GM18861 (cell line): ENCODE data around the gene COG7.
"Not testable (repeated sequence)": the region's sequence is repeated elsewhere in the genome, so short reads cannot be mapped to it uniquely, and the experiment has no call there.

Experiments
- ATAC-seq: cut with Tn5 transposase; IDR thresholded peaks from one replicate; pipeline ENCODE4 v1.9.1; 2021; ENCODE audit not compliant: unreplicated experiment

The COG7 gene

DNA sequence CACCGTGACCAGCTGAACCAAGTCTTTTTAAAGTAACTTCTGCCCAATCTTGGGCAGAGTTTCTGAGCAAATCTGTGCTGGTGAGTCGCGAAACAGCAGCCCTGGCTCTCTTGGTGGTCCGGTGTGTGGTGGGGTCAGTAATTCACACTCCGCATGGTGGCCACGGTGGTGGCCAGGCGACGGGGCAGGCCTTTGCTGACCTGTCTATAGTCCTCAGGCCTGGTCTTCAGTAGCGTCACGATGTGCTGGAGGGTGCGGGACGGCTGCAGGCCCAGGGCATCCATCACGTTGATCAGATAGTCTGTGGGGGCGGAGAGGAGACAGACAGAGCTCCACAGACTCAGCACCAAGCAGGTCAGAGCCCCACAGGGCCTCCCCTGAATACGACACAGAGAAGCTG, 64.2 kb downstream of the COG7 start:
- no peak for ATAC-seq

DNA sequence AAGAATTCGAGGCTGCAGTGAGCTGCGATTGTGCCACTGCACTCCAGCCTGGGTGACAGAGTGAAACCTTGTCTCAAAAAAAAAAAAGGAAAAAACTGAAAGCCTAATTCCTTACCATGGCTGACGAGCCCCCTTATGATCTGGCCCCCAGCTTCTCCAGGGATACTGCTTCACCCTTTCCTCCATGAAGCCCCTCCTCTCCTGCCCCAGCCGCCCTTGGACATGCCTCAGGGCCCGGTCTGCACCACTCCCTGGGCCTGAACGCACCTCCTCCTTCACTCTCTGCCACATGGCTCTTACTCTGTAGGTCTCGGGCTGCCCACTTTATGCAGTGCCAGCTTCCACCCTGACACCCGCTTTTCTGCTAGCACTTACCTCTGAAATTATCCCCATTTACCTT, 65.3 kb downstream of the COG7 start:
- ATAC-seq, result no peak

DNA sequence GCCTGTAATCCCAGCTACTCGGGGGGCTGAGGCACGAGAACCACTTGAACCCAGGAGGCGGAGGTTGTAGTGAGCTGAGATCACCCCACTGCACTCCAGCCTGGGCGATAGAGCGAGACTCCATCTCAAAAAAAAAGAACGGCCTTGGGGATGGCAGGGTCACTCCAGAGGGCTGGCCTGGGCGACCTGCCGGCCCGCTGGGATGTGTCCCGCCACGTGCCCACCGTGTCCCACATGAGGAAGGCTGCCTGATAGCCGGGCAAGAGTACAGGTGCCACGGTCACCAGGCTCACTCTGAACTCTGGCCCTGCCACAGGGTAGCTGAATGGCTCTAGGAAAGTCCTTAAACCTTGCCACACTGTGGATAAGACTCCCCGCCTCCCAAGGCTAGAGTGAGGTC, 67.5 kb downstream of the COG7 start:
- ATAC-seq, result no peak

DNA sequence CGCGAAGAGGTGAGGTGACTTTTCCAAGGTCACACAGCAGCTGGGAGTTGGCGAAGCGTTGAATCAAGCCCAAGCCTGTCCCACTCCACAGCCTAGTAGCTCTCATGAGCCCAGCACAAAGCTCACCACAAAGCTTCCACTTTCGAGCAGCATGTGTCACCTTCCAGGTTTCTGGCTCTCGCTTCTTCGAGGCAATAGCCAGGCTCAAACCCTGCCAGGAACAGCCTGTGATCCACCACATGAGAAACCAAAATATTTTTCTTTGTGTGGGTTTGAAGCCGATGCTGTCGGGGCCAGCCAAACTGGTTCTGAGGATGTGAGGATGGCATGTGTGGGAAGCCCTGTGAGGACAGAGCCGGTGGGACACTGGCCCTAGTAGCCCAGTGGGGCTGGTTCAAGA, 68.1 kb downstream of the COG7 start:
- no peak for ATAC-seq

DNA sequence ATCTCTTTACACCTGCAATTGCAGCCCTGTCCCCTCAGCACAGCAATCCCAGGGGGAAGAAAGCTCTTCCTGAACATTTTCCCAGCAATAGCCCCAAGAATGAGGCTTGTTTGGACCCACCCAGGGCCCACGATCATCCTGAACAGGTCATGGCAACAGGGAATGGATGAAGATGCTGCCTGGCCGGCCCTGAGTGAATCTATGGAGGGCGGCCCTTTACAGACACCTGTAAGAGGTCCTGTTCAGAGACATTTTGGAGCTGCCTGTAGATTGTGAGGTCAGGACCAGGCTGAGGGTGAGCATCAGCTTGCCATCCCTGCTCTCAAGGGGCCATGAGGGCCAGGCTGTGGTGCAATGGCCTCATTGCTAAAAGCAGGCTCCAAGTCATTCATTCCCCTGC, 69.1 kb downstream of the COG7 start:
- no peak for ATAC-seq

DNA sequence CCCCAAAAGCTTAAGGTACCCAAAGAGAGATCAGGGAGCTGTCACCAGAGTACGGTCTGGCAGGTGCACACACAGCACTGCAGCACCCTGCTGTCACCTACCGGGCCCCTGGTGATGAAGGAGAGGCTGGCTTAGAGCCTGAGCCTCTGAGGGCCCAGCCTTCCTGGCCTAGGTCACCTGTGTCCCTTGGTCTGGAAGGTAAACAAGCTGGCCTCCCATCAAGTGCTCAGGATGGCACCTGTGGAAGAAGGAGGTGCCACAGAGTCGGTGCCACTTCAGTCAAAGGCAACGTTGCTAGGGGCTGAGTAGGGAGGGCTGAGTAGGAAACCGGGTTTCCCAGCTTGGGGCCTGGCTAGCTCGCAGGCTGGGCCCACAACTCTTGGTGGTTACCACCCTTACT, 70.7 kb downstream of the COG7 start:
- no peak for ATAC-seq

DNA sequence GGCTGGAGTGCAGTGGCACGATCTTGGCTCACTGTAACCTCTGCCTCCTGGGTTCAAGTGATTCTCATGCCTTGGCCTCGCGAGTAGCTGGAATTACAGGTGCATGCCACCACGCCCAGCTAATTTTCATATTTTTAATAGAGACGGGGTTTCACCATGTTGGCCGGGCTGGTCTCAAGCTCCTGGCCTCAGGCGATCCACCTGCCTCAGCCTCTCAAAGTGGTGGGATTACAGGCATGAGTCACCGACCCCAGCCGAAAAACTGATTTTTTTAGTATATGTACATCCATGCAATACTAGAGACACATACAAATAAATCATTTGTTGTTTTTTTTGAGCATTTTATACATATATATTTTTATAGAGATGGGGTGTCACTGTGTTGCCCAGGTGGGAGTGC, 71.3 kb downstream of the COG7 start:
- not testable (repeated sequence) for ATAC-seq

DNA sequence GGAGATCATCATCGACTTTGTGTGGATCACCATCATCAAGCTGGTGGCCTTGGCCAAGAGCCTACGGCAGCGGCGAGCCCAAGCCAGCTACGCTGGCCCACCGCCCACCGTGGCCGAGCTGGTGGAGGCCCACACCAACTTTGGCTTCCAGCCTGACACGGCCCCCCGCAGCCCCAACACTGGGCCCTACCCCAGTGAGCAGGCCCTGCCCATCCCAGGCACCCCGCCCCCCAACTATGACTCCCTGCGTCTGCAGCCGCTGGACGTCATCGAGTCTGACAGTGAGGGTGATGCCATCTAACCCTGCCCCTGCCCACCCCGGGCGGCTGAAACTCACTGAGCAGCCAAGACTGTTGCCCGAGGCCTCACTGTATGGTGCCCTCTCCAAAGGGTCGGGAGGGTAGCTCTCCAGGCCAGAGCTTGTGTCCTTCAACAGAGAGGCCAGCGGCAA, 72.5 kb downstream of the COG7 start:
- ATAC-seq, result no peak

DNA sequence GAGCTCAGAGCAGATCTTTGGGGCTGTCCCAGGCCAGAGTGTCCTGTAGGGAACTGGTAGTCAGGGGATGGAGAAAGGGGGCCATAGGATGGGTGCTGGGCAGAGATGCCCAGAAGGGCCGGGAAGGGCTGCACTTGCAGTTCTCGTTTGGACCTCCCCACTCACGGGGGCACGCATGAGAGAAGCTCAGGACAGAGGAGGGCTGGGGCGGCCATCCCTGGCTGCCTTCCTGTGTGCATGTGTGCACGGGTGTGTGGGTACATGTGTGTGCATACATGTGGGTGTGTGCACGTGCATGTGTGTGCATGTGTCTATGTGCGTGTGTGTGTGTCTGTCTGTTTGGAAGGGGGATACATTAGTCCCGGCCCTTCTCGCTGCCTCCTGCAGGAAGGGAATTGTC, 73.3 kb downstream of the COG7 start:
- no peak for ATAC-seq

DNA sequence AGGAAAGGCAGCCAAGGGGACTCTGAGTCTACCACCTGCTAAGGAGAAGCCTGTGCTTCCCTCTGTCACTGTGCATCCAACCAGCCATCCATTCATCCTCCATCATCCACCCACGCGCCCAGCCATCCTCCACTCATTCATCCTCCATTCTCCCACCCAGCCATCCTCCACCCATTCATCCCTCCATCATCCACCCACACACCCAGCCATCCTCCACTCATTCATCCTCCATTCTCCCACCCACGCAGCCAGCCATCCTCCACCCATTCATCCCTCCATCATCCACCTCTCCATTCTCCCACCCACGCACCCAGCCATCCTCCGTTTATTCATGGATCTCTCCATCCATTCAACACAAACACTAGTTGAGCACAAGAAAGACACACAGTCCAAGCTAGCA, 74.1 kb downstream of the COG7 start:
- no peak for ATAC-seq

DNA sequence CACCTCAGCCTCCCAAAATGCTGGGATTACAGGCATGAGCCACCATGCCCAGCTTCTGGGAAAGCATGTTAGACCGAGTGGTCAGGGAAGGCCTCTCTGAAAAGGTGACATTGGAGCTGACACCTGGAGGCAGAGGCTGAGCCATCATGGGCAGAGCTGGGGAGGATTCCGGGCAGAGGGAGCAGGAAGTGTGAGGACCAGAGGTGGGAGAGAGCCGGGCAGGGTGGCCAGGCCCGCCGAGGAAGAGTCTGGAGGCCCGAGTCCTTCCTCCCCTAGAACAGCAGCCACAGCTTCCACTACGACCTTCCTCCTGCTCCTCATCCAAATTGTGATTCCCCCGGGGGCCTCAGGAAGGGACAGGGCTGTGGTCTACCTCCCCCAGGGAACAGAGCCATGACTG, 74.7 kb downstream of the COG7 start:
- no peak for ATAC-seq

DNA sequence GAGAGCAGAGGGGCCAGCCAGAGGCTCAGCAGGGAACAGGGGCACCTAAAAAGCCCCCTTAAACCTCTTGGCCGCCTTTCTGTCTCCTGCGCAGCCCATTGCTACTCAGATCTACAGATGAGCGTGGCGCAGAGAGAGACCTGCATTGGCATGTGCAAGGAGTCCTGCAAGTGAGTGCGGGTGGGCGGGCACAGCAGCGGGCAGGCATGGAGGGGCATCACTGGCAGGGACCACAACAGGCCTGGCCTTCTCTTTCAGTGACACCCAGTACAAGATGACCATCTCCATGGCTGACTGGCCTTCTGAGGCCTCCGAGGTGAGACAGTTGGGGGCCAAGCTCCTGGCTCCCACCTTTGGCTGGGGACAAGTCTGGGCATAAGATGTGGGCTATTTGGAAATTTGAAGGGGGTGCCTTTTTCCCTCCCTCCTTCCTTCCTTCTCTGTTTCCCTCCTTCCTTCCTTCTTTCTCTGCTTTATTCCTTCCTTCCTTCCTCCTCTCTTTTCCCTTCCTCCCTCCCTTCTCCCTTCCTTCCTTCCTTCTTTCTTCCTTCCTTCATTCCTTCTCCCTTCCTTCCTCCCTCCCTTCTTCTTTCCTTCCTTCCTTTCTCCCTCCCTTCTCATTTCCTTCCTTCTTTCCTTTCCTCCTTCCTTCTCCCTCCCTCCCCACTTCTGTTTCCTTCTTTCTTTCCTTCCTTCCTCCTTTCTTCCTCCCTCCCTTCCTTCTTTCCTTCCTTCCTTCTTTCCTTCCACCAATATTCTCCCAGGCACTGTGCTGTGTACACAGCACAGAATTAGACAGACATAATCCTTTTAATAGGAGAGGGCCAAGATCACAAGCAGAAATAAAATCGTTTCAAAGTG, 75.7 kb downstream of the COG7 start:
- no peak for ATAC-seq

DNA sequence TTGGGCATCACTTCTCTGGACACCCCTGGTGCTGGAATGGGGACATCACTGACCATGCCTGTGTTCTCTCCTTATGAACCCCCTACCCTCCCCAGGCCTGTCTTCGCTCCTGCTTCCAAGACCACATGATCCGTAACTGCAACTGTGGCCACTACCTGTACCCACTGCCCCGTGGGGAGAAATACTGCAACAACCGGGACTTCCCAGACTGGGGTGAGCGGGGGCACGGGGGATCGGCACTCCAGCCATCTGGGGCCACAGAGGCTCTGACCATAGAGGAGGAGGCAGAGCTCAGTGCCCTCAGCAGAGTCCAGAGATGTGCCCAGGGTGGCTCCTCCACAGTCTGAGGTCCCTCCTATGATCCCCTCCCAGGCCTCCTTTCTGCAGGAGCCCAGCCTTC, 77.3 kb downstream of the COG7 start:
- ATAC-seq, result no peak

DNA sequence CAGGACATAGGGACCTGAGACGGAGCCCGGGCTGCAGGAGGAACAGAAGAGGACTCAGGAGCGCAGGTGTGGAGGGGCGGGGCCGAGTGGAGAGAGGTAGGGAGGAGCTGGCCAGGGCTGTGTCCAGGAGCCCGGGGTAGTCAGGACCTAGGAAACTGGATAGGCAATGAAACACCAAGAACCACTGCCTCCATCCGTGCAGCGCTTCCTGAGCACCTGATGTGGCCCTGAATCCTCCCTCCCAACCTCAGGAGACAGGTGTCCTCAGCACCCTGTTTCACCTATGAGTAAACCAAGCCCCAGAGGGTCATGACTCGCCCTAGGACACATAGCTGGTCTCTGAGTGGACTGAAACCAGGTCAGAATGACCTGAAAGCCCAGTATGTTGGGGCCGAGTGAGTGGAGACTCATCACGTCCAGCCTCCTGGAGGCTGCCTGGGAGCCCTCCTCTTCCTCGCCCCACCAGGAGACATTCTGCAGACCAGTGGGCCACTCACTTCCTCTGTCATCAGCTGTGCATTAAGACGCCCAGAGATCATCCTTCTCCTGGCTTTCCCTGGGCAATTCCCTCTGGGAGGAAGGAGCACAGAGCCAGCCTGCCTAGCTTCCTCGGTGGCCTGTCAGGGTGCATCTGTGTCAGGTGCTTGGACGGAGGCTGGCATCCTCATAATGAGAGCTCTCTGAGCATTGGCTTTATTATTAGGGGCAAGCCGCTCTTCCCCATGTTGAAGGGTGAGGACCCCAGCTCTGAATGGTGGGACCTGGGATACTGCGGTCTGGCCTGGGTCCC, 78.1 kb downstream of the COG7 start:
- no peak for ATAC-seq

DNA sequence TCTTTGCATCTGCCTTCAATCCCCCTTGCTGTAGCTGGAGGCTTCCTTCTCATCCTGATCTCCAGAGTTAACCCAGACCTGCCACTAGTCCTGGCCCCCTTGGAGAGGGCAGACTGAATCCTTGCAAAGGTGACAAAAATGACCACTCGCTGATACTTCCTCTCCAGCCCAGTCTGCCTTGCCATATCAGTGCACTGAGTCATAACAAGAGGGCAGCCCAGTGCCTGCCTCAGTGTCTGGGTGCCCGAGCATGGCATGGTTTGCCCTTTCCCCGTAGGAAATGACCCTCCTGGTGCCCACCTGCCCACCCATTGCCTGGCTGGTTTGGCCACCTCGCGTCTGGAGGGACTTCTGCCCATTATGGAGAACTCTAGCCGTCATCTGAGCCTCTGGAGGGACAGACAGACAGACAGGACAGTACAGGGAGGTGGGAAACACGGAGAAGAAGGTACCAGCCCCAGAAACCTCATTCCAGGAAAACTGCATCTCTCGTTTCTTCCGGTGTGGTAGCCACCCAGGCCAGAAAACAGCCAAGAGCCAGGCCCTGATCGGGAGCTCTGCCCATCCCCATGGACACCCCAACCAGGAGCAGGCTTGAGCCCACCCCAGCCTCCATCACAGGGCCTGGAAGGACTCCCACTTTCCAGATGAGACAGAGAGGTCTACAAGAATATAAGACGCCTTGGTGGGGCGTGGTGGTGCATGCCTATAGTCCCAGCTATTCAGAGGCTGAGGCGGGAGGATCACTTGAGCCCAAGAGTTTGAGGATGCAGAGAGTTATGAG, 79.4 kb downstream of the COG7 start:
- no peak for ATAC-seq

DNA sequence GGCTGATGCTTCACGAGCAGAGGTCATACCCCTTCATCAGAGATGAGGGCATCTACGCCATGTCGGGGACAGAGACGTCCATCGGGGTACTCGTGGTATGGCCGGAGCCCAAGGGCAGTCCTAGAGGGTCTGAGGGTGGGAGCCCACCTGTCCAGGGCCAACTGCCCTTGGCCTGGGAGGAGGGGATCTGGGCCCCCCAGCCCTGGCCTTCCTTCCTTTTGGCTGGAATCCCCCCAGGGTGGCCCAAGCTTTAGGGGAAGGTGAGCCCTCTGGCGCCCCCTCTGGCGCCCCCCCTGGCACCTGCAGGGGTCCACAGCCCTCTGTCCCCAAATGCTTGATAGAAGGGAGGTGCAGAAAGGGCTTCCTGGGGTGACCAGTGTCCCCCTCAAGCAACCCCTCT, 81.6 kb downstream of the COG7 start:
- ATAC-seq, result no peak

DNA sequence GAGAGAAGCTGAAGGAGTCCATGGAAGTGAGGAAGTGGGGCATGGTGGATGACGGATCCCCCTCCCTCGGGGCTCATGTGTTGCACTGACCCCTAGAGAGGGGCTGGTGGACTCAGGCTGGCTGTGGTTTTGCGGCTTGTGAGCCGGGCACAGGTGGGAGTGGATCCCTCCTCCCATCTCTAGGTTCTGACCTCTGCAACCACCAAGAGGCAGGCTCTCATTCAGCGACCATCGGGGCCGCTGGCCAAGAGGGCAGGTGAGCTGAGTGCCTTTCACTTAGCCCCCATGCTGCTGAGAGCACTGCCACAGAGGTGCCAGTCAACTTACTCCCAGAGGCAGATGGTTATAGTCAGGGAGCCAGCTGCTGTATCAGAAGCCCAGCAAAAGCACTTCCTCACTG, 83.6 kb downstream of the COG7 start:
- no peak for ATAC-seq

DNA sequence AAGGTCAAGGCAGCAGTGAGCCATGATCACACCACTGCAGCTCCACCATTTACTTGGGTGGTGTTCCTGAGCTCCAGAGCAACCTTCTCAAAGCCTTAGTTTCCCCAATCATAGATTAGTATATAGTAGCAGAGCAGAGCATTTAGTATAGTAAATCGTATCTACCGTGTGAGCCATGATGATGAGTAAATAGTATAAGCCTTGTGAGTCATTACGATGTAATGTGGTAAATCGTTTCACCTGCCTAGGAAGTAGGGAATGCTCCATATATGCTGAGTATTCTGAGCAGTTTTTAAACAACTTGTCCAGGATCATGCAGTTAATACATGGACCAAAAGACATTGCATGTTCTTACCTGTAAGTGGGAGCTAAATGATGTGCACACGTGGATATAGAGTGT, 84.5 kb downstream of the COG7 start:
- no peak for ATAC-seq

DNA sequence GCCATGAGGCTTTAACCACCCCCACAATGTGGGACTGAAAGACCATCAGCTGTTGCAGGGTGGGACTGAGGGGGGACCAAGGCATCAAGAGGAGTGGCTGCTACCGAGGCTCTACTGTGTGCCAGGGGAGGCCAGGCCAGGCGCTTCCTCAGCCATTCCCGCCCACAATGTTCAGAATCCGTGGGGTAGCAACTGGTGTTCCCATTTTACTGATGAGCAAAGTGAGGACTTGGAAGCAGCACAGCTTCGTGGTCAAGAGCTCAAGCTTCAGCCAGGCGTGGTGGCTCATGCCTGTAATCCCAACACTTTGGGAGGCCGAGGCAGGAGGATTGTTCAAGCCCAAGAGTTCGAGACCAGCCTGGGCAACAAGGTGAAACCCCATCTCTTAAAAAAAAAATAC, 85.0 kb downstream of the COG7 start:
- ATAC-seq, result no peak

DNA sequence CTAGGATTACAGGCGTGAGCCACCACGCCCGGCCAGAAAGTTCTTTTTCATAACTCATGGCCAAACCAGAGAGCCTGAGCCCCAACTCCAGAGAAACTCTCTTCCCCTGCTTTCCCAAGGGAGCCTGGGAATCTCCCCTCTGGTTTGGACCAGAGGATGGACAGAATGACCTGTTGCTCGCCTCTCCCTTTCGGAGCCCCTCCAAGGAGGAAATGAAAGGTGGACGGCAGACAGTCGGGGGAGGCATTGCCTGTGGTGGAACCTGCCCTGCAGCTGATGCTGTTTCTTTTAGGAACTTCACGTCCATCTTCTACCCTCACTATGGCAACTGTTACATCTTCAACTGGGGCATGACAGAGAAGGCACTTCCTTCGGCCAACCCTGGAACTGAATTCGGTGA, 85.4 kb downstream of the COG7 start:
- ATAC-seq, result no peak

DNA sequence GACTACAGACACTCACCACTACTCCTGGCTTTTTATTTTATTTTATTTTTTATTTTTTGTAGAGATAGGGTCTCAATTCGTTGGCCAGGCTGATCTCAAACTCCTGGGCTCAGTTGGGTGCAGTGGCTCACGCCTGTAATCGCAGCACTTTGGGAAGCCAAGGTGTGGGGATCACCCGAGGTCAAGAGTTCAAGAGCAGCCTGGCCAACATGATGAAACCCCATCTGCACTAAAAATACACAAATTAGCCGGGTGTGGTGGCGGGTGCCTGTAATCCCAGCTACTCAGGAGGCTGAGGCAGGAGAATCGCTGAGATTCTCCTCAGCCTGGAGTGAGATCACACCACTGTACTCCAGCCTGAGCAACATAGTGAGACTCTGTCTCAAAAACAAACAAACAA, 86.6 kb downstream of the COG7 start:
- not testable (repeated sequence) for ATAC-seq
